T-helper 1 cell treated with Interleukin-12 subunit alpha and Interleukin-12 subunit beta and Interleukin-4 antibody, amounts not matched to agents 30 μg/mL and 1 μg/mL, for 36 hours (primary cell): Measurements from ENCODE around the gene PPP1R13B.

ENCODE experiments used
- H3K27ac Mint-ChIP-seq: one replicate; pipeline ENCODE4 v1.8.0; 2021; ENCODE audit warnings: mild to moderate bottlenecking, mixed read lengths
- H3K27me3 Mint-ChIP-seq: one replicate; pipeline ENCODE4 v1.8.0; 2021; ENCODE audit warnings: low read depth, mixed read lengths
- H3K36me3 Mint-ChIP-seq: one replicate; pipeline ENCODE4 v1.8.0; 2021; ENCODE audit warnings: low read depth, mixed read lengths
- H3K4me1 Mint-ChIP-seq: one replicate; pipeline ENCODE4 v1.8.0; 2021; ENCODE audit warnings: low read depth, mixed read lengths
- H3K4me3 Mint-ChIP-seq: one replicate; pipeline ENCODE4 v1.8.0; 2021; ENCODE audit warnings: mild to moderate bottlenecking, moderate library complexity, mixed read lengths
- H3K9me3 Mint-ChIP-seq: one replicate; pipeline ENCODE4 v1.8.0; 2021; ENCODE audit warnings: mixed read lengths

PPP1R13B gene

GRCh38 chr14:103772078-103772712, 75.2 kb downstream of the PPP1R13B start:
- Mint-ChIP-seq H3K36me3 (peaks cover 4% of the 10 kb centered on the region), H3K4me1 (no peaks in the 10 kb centered on the region), H3K27ac (no peak overlapping the region), H3K9me3 (peaks cover 8% of the 10 kb centered on the region), H3K27me3 (no peaks in the 10 kb centered on the region), H3K4me3 (no peak overlapping the region)

- H3K27me3 Mint-ChIP-seq, result no peaks in the 10 kb centered on the region
- H3K27ac Mint-ChIP-seq, result no peak overlapping the region
Measured at GRCh38 chr14:103770902-103771301, 76.5 kb downstream of the PPP1R13B start.

GRCh38 chr14:103770500-103770899, 76.9 kb downstream of the PPP1R13B start:
- H3K36me3 Mint-ChIP-seq, result peaks cover 4% of the 10 kb centered on the region
- H3K27ac Mint-ChIP-seq, result no peak overlapping the region
- H3K4me3 Mint-ChIP-seq, result no peak overlapping the region
- no peaks in the 10 kb centered on the region for H3K4me1 Mint-ChIP-seq
- H3K27me3 Mint-ChIP-seq, result no peaks in the 10 kb centered on the region
- H3K9me3 Mint-ChIP-seq, result peaks cover 8% of the 10 kb centered on the region

More at GRCh38 chr14:103770902-103771301, 76.5 kb downstream of the PPP1R13B start:
- peaks cover 8% of the 10 kb centered on the region for H3K9me3 Mint-ChIP-seq
- H3K4me1 Mint-ChIP-seq, result no peaks in the 10 kb centered on the region
- H3K36me3 Mint-ChIP-seq, result peaks cover 4% of the 10 kb centered on the region
- H3K4me3 Mint-ChIP-seq, result no peak overlapping the region

GRCh38 chr14:103767336-103767894, 80.0 kb downstream of the PPP1R13B start:
- Mint-ChIP-seq H3K27ac (no peak overlapping the region), H3K4me1 (no peaks in the 10 kb centered on the region), H3K27me3 (no peaks in the 10 kb centered on the region), H3K36me3 (peaks cover 2% of the 10 kb centered on the region), H3K4me3 (no peak overlapping the region), H3K9me3 (peaks cover 7% of the 10 kb centered on the region)

GRCh38 chr14:103765526-103765925, 81.8 kb downstream of the PPP1R13B start:
- Mint-ChIP-seq H3K36me3 (no peaks in the 10 kb centered on the region), H3K27ac (no peak overlapping the region), H3K4me3 (no peak overlapping the region), H3K27me3 (no peaks in the 10 kb centered on the region), H3K9me3 (no peaks in the 10 kb centered on the region), H3K4me1 (no peaks in the 10 kb centered on the region)

- H3K4me3 Mint-ChIP-seq, result no peak overlapping the region
- no peak overlapping the region for H3K27ac Mint-ChIP-seq
- H3K27me3 Mint-ChIP-seq, result no peaks in the 10 kb centered on the region
- no peaks in the 10 kb centered on the region for H3K4me1 Mint-ChIP-seq
- H3K36me3 Mint-ChIP-seq, result no peaks in the 10 kb centered on the region
- H3K9me3 Mint-ChIP-seq, result no peaks in the 10 kb centered on the region
Measured at GRCh38 chr14:103763730-103764488, 83.5 kb downstream of the PPP1R13B start.

GRCh38 chr14:103762541-103762940, 84.8 kb downstream of the PPP1R13B start:
- Mint-ChIP-seq H3K9me3 (no peaks in the 10 kb centered on the region), H3K27ac (no peak overlapping the region), H3K27me3 (no peaks in the 10 kb centered on the region), H3K36me3 (no peaks in the 10 kb centered on the region), H3K4me3 (no peak overlapping the region), H3K4me1 (no peaks in the 10 kb centered on the region)

GRCh38 chr14:103762036-103762435, 85.3 kb downstream of the PPP1R13B start:
- Mint-ChIP-seq H3K4me1 (no peaks in the 10 kb centered on the region), H3K9me3 (no peaks in the 10 kb centered on the region), H3K27ac (no peak overlapping the region), H3K4me3 (no peak overlapping the region), H3K36me3 (no peaks in the 10 kb centered on the region), H3K27me3 (no peaks in the 10 kb centered on the region)

GRCh38 chr14:103758059-103758776, 89.2 kb downstream of the PPP1R13B start:
- Mint-ChIP-seq H3K27ac (no peak overlapping the region), H3K36me3 (no peaks in the 10 kb centered on the region), H3K27me3 (no peaks in the 10 kb centered on the region), H3K4me1 (no peaks in the 10 kb centered on the region), H3K4me3 (no peak overlapping the region), H3K9me3 (no peaks in the 10 kb centered on the region)

- Mint-ChIP-seq H3K4me1 (no peaks in the 10 kb centered on the region), H3K36me3 (no peaks in the 10 kb centered on the region), H3K27ac (no peak overlapping the region), H3K4me3 (no peak overlapping the region), H3K27me3 (no peaks in the 10 kb centered on the region), H3K9me3 (no peaks in the 10 kb centered on the region)
Measured at GRCh38 chr14:103755060-103755459, 92.3 kb downstream of the PPP1R13B start.

GRCh38 chr14:103753774-103754173, 93.6 kb downstream of the PPP1R13B start:
- Mint-ChIP-seq H3K4me3 (no peak overlapping the region), H3K4me1 (peaks cover under 1% of the 10 kb centered on the region), H3K27ac (no peak overlapping the region), H3K27me3 (no peaks in the 10 kb centered on the region), H3K36me3 (peaks cover 3% of the 10 kb centered on the region), H3K9me3 (no peaks in the 10 kb centered on the region)

GRCh38 chr14:103749860-103750259, 97.5 kb downstream of the PPP1R13B start:
- Mint-ChIP-seq H3K36me3 (peaks cover 3% of the 10 kb centered on the region), H3K27ac (no peak overlapping the region), H3K27me3 (no peaks in the 10 kb centered on the region), H3K4me3 (no peak overlapping the region), H3K9me3 (no peaks in the 10 kb centered on the region), H3K4me1 (peaks cover 7% of the 10 kb centered on the region)

- no peaks in the 10 kb centered on the region for H3K9me3 Mint-ChIP-seq
- no peak overlapping the region for H3K27ac Mint-ChIP-seq
Measured at GRCh38 chr14:103749452-103749851, 97.9 kb downstream of the PPP1R13B start.

GRCh38 chr14:103748534-103748857, 98.9 kb downstream of the PPP1R13B start:
- H3K27ac Mint-ChIP-seq, result no peak overlapping the region
- H3K4me3 Mint-ChIP-seq, result no peak overlapping the region
- H3K9me3 Mint-ChIP-seq, result no peaks in the 10 kb centered on the region
- H3K27me3 Mint-ChIP-seq, result no peaks in the 10 kb centered on the region
- H3K4me1 Mint-ChIP-seq, result peaks cover 7% of the 10 kb centered on the region
- peaks cover 3% of the 10 kb centered on the region for H3K36me3 Mint-ChIP-seq

More at GRCh38 chr14:103749452-103749851, 97.9 kb downstream of the PPP1R13B start:
- H3K36me3 Mint-ChIP-seq, result peaks cover 3% of the 10 kb centered on the region
- H3K4me1 Mint-ChIP-seq, result peaks cover 7% of the 10 kb centered on the region
- H3K27me3 Mint-ChIP-seq, result no peaks in the 10 kb centered on the region
- no peak overlapping the region for H3K4me3 Mint-ChIP-seq
